Jurkat, Clone E6-1 (cell line): Measurements from ENCODE around the gene NFATC2.

ENCODE experiments used
- DNase-seq: peaks from one replicate; pipeline ENCODE4 v3.0.0-alpha.2; 2011; ENCODE audit warnings: low read depth, low spot score
- H3K4me3 ChIP-seq: 2 replicates; pipeline ENCODE4 v1.5.1; 2011; ENCODE audit warnings: mild to moderate bottlenecking, low read length, control low read depth, moderate library complexity

Gene NFATC2

GRCh38 chr20:51427651-51428291 is 114.7 kb downstream of the NFATC2 start:
- DNase-seq: no peak

GRCh38 chr20:51426718-51427650 is 115.5 kb downstream of the NFATC2 start:
- no peak for DNase-seq
- no peak overlapping the region for H3K4me3 ChIP-seq

More at GRCh38 chr20:51427651-51428291, 114.7 kb downstream of the NFATC2 start:
- no peak overlapping the region for H3K4me3 ChIP-seq

GRCh38 chr20:51425347-51426106 is 117.0 kb downstream of the NFATC2 start:
- H3K4me3 ChIP-seq: no peak overlapping the region
- DNase-seq: no peak

- no peak for DNase-seq
- no peak overlapping the region for H3K4me3 ChIP-seq
Observed at GRCh38 chr20:51424270-51425117, 118.0 kb downstream of the NFATC2 start.

GRCh38 chr20:51423810-51424209 is 118.7 kb downstream of the NFATC2 start:
- DNase-seq: no peak
- no peak overlapping the region for H3K4me3 ChIP-seq

GRCh38 chr20:51423290-51423667 is 119.2 kb downstream of the NFATC2 start:
- H3K4me3 ChIP-seq: no peak overlapping the region
- no peak for DNase-seq

GRCh38 chr20:51422514-51423289 is 119.8 kb downstream of the NFATC2 start:
- no peak for DNase-seq
- no peak overlapping the region for H3K4me3 ChIP-seq

GRCh38 chr20:51420805-51421204 is 121.7 kb downstream of the NFATC2 start:
- no peak for DNase-seq
- no peak overlapping the region for H3K4me3 ChIP-seq

GRCh38 chr20:51420111-51420510 is 122.4 kb downstream of the NFATC2 start:
- DNase-seq: no peak
- H3K4me3 ChIP-seq: no peak overlapping the region

- no peak for DNase-seq
- no peak overlapping the region for H3K4me3 ChIP-seq
Observed at GRCh38 chr20:51419646-51420045, 122.9 kb downstream of the NFATC2 start.

GRCh38 chr20:51419231-51419630 is 123.3 kb downstream of the NFATC2 start:
- no peak overlapping the region for H3K4me3 ChIP-seq
- DNase-seq: no peak

- DNase-seq: no peak
- H3K4me3 ChIP-seq: no peak overlapping the region
Observed at GRCh38 chr20:51418137-51418529, 124.4 kb downstream of the NFATC2 start.

- no peak overlapping the region for H3K4me3 ChIP-seq
- DNase-seq: no peak
Observed at GRCh38 chr20:51417250-51418136, 125.0 kb downstream of the NFATC2 start.

- DNase-seq: no peak
Observed at GRCh38 chr20:51416532-51417249, 125.8 kb downstream of the NFATC2 start.

GRCh38 chr20:51413857-51414256 is 128.7 kb downstream of the NFATC2 start:
- no peak overlapping the region for H3K4me3 ChIP-seq
- no peak for DNase-seq

More at GRCh38 chr20:51416532-51417249, 125.8 kb downstream of the NFATC2 start:
- no peak overlapping the region for H3K4me3 ChIP-seq

GRCh38 chr20:51412951-51413481 is 129.5 kb downstream of the NFATC2 start:
- DNase-seq: no peak
- no peak overlapping the region for H3K4me3 ChIP-seq
